Measurements from ENCODE around the gene GET4.
"Not testable (repeated sequence)": the region's sequence is repeated elsewhere in the genome, so short reads cannot be mapped to it uniquely, and the experiment has no call there.

Gene GET4

GRCh38 chr7:916291-916941, 40.1 kb downstream of the GET4 start:
- no peak for DNase-seq

- DNase-seq = no peak
Observed at GRCh38 chr7:917255-918117, 41.1 kb downstream of the GET4 start.

GRCh38 chr7:918118-918425, 41.7 kb downstream of the GET4 start:
- no peak for DNase-seq

- no peak for DNase-seq
Observed at GRCh38 chr7:918441-919113, 42.2 kb downstream of the GET4 start.

GRCh38 chr7:919114-919442, 42.7 kb downstream of the GET4 start:
- no peak for DNase-seq

GRCh38 chr7:919924-920341, 43.6 kb downstream of the GET4 start:
- no peak for DNase-seq

GRCh38 chr7:920351-921070, 44.2 kb downstream of the GET4 start:
- no peak for DNase-seq

GRCh38 chr7:921071-921461, 44.7 kb downstream of the GET4 start:
- no peak for DNase-seq

- no peak for DNase-seq
Observed at GRCh38 chr7:921581-922333, 45.4 kb downstream of the GET4 start.

- DNase-seq = no peak
Observed at GRCh38 chr7:922334-923107, 46.2 kb downstream of the GET4 start.

GRCh38 chr7:923108-924041, 47.0 kb downstream of the GET4 start:
- DNase-seq = no peak

GRCh38 chr7:924042-924441, 47.7 kb downstream of the GET4 start:
- DNase-seq = not testable (repeated sequence)

GRCh38 chr7:924541-925231, 48.3 kb downstream of the GET4 start:
- no peak for DNase-seq

- DNase-seq = no peak
Observed at GRCh38 chr7:925601-926000, 49.2 kb downstream of the GET4 start.

- no peak for DNase-seq
Observed at GRCh38 chr7:926061-927030, 50.0 kb downstream of the GET4 start.

- DNase-seq = no peak
Observed at GRCh38 chr7:927031-927671, 50.8 kb downstream of the GET4 start.

GRCh38 chr7:929311-929711, 53.0 kb downstream of the GET4 start:
- no peak for DNase-seq
